ENCODE measurements around the gene UTP18. TPM values are rescaled to one million over a fixed set of nuclear protein-coding genes. Genes with fewer than 3 reads are reported as not detected.

Gene UTP18
- total RNA-seq: 10 to 100 TPM in 4 of 5 donors, 1 to 10 TPM in 1; 3.6 to 38.9 (median 19.4) TPM
- polyA plus RNA-seq: 10 to 100 TPM; 18.0 to 37.1 (median 20.8) TPM
- long read RNA-seq, donor 1, partial matches to known transcripts: 0 of 2 reads
- long read RNA-seq, donor 1, other reads (novel, unspliced or antisense): 0 of 2 reads
- long read RNA-seq, donor 2, transcript UTP18-201 (14 exons, 1,894 nt): major isoform, 6 of 6 reads
- long read RNA-seq, donor 2, partial matches to known transcripts: 0 of 6 reads
- long read RNA-seq, donor 2, other reads (novel, unspliced or antisense): 0 of 6 reads
- long read RNA-seq, donor 3, partial matches to known transcripts: 0 of 3 reads
- long read RNA-seq, donor 3, other reads (novel, unspliced or antisense): 0 of 3 reads
- long read RNA-seq, donor 4: 0 reads
- long read RNA-seq, donor 5, transcript UTP18-201 (14 exons, 1,894 nt): major isoform, 8 of 8 reads
- long read RNA-seq, donor 5, partial matches to known transcripts: 0 of 8 reads
- long read RNA-seq, donor 5, other reads (novel, unspliced or antisense): 0 of 8 reads
- long read RNA-seq, donor 6, transcript UTP18-201 (14 exons, 1,894 nt): major isoform, 15 of 15 reads
- long read RNA-seq, donor 6, partial matches to known transcripts: 0 of 15 reads
- long read RNA-seq, donor 6, other reads (novel, unspliced or antisense): 0 of 15 reads
- long read RNA-seq, donor 7, partial matches to known transcripts: 0 of 2 reads
- long read RNA-seq, donor 7, other reads (novel, unspliced or antisense): 0 of 2 reads
- long read RNA-seq, donor 8, partial matches to known transcripts: 0 of 3 reads
- long read RNA-seq, donor 8, other reads (novel, unspliced or antisense): 0 of 3 reads
- long read RNA-seq, donor 9, partial matches to known transcripts: 0 of 1 reads
- long read RNA-seq, donor 9, other reads (novel, unspliced or antisense): 0 of 1 reads
- long read RNA-seq, donor 10, partial matches to known transcripts: 0 of 1 reads
- long read RNA-seq, donor 10, other reads (novel, unspliced or antisense): 0 of 1 reads

- intact Hi-C loops (cut with DNase I; ENCODE audit: low total_unique reads): no loop called here
- peak within 1 kb of the TSS; percentile 96 to 99 (median 98) for H3K27ac ChIP-seq
- peaks cover 29 to 69% (median 59%) of the 10 kb centered on the region in 4 donors for H3K4me1 ChIP-seq
- no peaks in the 10 kb centered on the region for H3K9me3 ChIP-seq
- DNase-seq: peak; percentile 97 to 99
- H3K36me3 ChIP-seq: peaks cover 4 to 29% (median 25%) of the 10 kb centered on the region in 4 donors
- no peaks in the 10 kb centered on the region for H3K27me3 ChIP-seq
- peak within 1 kb of the TSS; percentile 75 to 97 (median 86) for H3K4me3 ChIP-seq
- TF ChIP-seq POLR2AphosphoS5 (IDR thresholded peaks at IDR 0.05) (peak; percentile 51 to 72 (median 63)), CTCF (IDR thresholded peaks at IDR 0.05) (no peak)
- WGBS, 5 donors: 0 to 1% (median 0%) methylated on average over 31 to 93 of the region's 93 CpGs
Measured at GRCh38 chr17:51260237-51261023, at the start of gene UTP18. Gene UTP18, plus strand, starts transcription at chr17:51260546. Its CDS starts 39 bp downstream, at chr17:51260585.

- Histone ChIP-seq H3K9me3 (no peaks in the 10 kb centered on the region), H3K4me1 (no peaks in the 10 kb centered on the region), H3K27ac (no peak overlapping the region), H3K36me3 (peaks cover 17 to 100% (median 99%) of the 10 kb centered on the region in 4 donors), H3K4me3 (no peak overlapping the region), H3K27me3 (no peaks in the 10 kb centered on the region)
- DNase-seq: no peak
- intact Hi-C loops (cut with DNase I; ENCODE audit: low total_unique reads): no loop called here
- 96 to 100% (median 98%) methylated on average over 1 of the region's 1 CpG for WGBS, 5 donors
- TF ChIP-seq POLR2AphosphoS5 (IDR thresholded peaks at IDR 0.05): no peak
- no peak for TF ChIP-seq EP300 (IDR thresholded peaks at IDR 0.05)
- TF ChIP-seq CTCF (IDR thresholded peaks at IDR 0.05): no peak
- TF ChIP-seq POLR2A (IDR thresholded peaks at IDR 0.05): no peak
Measured at GRCh38 chr17:51214920-51215319, 45.4 kb upstream of the UTP18 start.

- DNase-seq: no peak
- intact Hi-C loops (cut with DNase I; ENCODE audit: low total_unique reads): no loop called here
- 60 to 97% (median 75%) methylated on average over 1 of the region's 1 CpG for WGBS, 5 donors
- no peaks in the 10 kb centered on the region for H3K27me3 ChIP-seq
- H3K36me3 ChIP-seq: peaks cover 12 to 99% (median 98%) of the 10 kb centered on the region in 4 donors
- no peak overlapping the region for H3K4me3 ChIP-seq
- peak overlapping the region in 1 of 5 donors; percentile 22 for H3K27ac ChIP-seq
- H3K9me3 ChIP-seq: no peaks in the 10 kb centered on the region
- TF ChIP-seq CTCF (IDR thresholded peaks at IDR 0.05): no peak
- no peak for TF ChIP-seq POLR2AphosphoS5 (IDR thresholded peaks at IDR 0.05)
- no peak for TF ChIP-seq POLR2A (IDR thresholded peaks at IDR 0.05)
- no peak for TF ChIP-seq EP300 (IDR thresholded peaks at IDR 0.05)
- peaks cover 0 to 19% (median 0%) of the 10 kb centered on the region in 4 donors for H3K4me1 ChIP-seq
Measured at GRCh38 chr17:51217946-51218345, 42.4 kb upstream of the UTP18 start.

All from stomach (tissue), 19 donors.